IMR-90 (cell line): ENCODE data around the gene OR6X1. TPM values are rescaled to one million over a fixed set of nuclear protein-coding genes. Genes with fewer than 3 reads are reported as not detected.

Experiments used
- ATAC-seq: fragments of 200-7000 bp; cut with Tn5 transposase; 2 replicates; pipeline ENCODE4 v1.9.1; 2020; ENCODE audit warnings: low read depth, mild to moderate bottlenecking, moderate library complexity
- BruUV-seq: library from RNA; stranded (reverse); fragments of 400-500 nt; replicated peaks from 2 replicates; lab custom pipeline; 2021; lab: Mats Ljungman, UMichigan
- CTCF ChIA-PET: fragments of 300-600 bp; formaldehyde crosslinking; extraction: SDS; loops from one replicate; lab custom pipeline; 2021; ENCODE audit warnings: antibody characterized with exemption; lab: Yijun Ruan, JAX
- POLR2A ChIA-PET: fragments of 300-600 bp; sonication (Branson Sonifier 250); formaldehyde crosslinking; loops from one replicate; lab custom pipeline; 2022; ENCODE audit warnings: antibody characterized with exemption; ENCODE audit not compliant: unreplicated experiment; lab: Charles Lee
- DNase-seq: peaks from one replicate; pipeline ENCODE4 v3.0.0; 2013
- H2AFZ ChIP-seq: replicated peaks from 2 replicates; pipeline ENCODE3; 2013; ENCODE audit warnings: low read length, mild to moderate bottlenecking; ENCODE audit not compliant: poor library complexity
- H2AK5ac ChIP-seq: 2 replicates; pipeline ENCODE4 v1.6.1; 2013; ENCODE audit warnings: low read depth, low read length, inconsistent platforms
- H2AK9ac ChIP-seq: replicated peaks from 2 replicates; pipeline ENCODE3; 2013; ENCODE audit warnings: mild to moderate bottlenecking, low read depth, low read length, moderate library complexity; ENCODE audit not compliant: poor library complexity
- H2BK120ac ChIP-seq: 2 replicates; pipeline ENCODE4 v1.6.1; 2013; ENCODE audit warnings: low read depth, low read length, inconsistent platforms
- H2BK15ac ChIP-seq: 3 replicates; pipeline ENCODE4 v1.6.1; 2013; ENCODE audit warnings: low read depth, low read length, inconsistent platforms
- H2BK20ac ChIP-seq: 2 replicates; pipeline ENCODE4 v1.6.1; 2013; ENCODE audit warnings: low read depth, mild to moderate bottlenecking, inconsistent platforms, low read length, moderate library complexity
- H2BK5ac ChIP-seq: 2 replicates; pipeline ENCODE4 v1.6.1; 2013; ENCODE audit warnings: mild to moderate bottlenecking, low read depth, low read length, inconsistent platforms; ENCODE audit not compliant: poor library complexity, severe bottlenecking
- H3K14ac ChIP-seq: replicated peaks from 2 replicates; pipeline ENCODE4 v1.6.1; 2013; ENCODE audit warnings: low read depth, low read length, inconsistent platforms
- H3K18ac ChIP-seq: 2 replicates; pipeline ENCODE4 v1.6.1; 2013; ENCODE audit warnings: low read depth, low read length, control low read depth
- H3K23ac ChIP-seq: 2 replicates; pipeline ENCODE4 v1.6.1; 2013; ENCODE audit warnings: low read depth, low read length, inconsistent platforms
- H3K27ac ChIP-seq: 2 replicates; pipeline ENCODE4 v1.5.1; 2013; ENCODE audit warnings: mild to moderate bottlenecking, control low read depth, low read length; ENCODE audit not compliant: insufficient read depth
- H3K27me3 ChIP-seq: 2 replicates; pipeline ENCODE4 v1.6.1; 2013; ENCODE audit warnings: low read length; ENCODE audit not compliant: control insufficient read depth, insufficient read depth
- H3K36me3 ChIP-seq: 2 replicates; pipeline ENCODE4 v1.6.1; 2013; ENCODE audit warnings: low read length, mixed read lengths; ENCODE audit not compliant: control insufficient read depth, insufficient read depth
- H3K4ac ChIP-seq: 2 replicates; pipeline ENCODE4 v1.6.1; 2013; ENCODE audit warnings: low read depth, low read length, inconsistent platforms
- H3K4me1 ChIP-seq: 2 replicates; pipeline ENCODE4 v1.6.1; 2013; ENCODE audit warnings: low read length, mixed read lengths; ENCODE audit not compliant: control insufficient read depth, insufficient read depth
- H3K4me2 ChIP-seq: 2 replicates; pipeline ENCODE4 v1.6.1; 2013; ENCODE audit warnings: low read depth, mild to moderate bottlenecking, control low read depth, low read length, moderate library complexity
- H3K4me3 ChIP-seq: 2 replicates; pipeline ENCODE4 v1.5.1; 2013; ENCODE audit warnings: low read depth, mild to moderate bottlenecking, control low read depth, low read length, moderate library complexity; ENCODE audit not compliant: insufficient read depth
- H3K56ac ChIP-seq: 2 replicates; pipeline ENCODE4 v1.6.1; 2013; ENCODE audit warnings: low read length, inconsistent platforms; ENCODE audit not compliant: insufficient read depth; ENCODE audit errors: extremely low read depth
- H3K79me1 ChIP-seq, 2 experiments: 2 replicates each; pipeline ENCODE4 v1.6.1; 2013; ENCODE audit warnings: low read length in 2 of 2, inconsistent platforms in 1 of 2, low read depth in 1 of 2
- H3K9ac ChIP-seq: 2 replicates; pipeline ENCODE4 v1.6.1; 2013; ENCODE audit warnings: low read depth, low read length, control low read depth
- H3K9me1 ChIP-seq: 2 replicates; pipeline ENCODE4 v1.6.1; 2013; ENCODE audit warnings: low read length, inconsistent platforms; ENCODE audit not compliant: insufficient read depth
- H3K9me3 ChIP-seq: 2 replicates; pipeline ENCODE4 v1.6.1; 2013; ENCODE audit warnings: low read length; ENCODE audit not compliant: control insufficient read depth, insufficient read depth
- H4K20me1 ChIP-seq: 2 replicates; pipeline ENCODE4 v1.6.1; 2013; ENCODE audit warnings: low read length, inconsistent platforms; ENCODE audit not compliant: insufficient read depth
- H4K5ac ChIP-seq: 2 replicates; pipeline ENCODE4 v1.6.1; 2013; ENCODE audit warnings: mild to moderate bottlenecking, low read depth, low read length, control low read depth
- H4K8ac ChIP-seq, 2 experiments: 2 replicates each; pipeline ENCODE4 v1.6.1; 2013; ENCODE audit warnings: low read depth in 2 of 2, low read length in 2 of 2, control low read depth in 1 of 2, inconsistent platforms in 1 of 2
- H4K91ac ChIP-seq: 2 replicates; pipeline ENCODE4 v1.6.1; 2013; ENCODE audit warnings: low read depth, low read length, inconsistent platforms; ENCODE audit not compliant: insufficient read depth
- POLR2A ChIP-seq: IDR thresholded peaks from 2 replicates; pipeline ENCODE4 v1.6.1; 2012; ENCODE audit warnings: mild to moderate bottlenecking, low read depth, low read length
- WGBS, 2 experiments: methylation state at CpG; one replicate each; pipeline versions ENCODE4 v1.1.5 to v1.1.7; 2013; ENCODE audit warnings: missing lambda C conversion rate in 2 of 2; ENCODE audit not compliant: insufficient read length in 1 of 2; ENCODE audit errors: extremely low coverage in 2 of 2; 5-methylcytosine and 5-hydroxymethylcytosine counted together
- dilution Hi-C: fragments of 300-500 bp; cut with HindIII; formaldehyde crosslinking; loops from one replicate; pipeline ENCODE4 v1.14.3; 2018; ENCODE audit warnings: low sequenced_read_pairs; ENCODE audit not compliant: unreplicated experiment
- in situ Hi-C: fragments of 300-500 bp; cut with MboI; formaldehyde crosslinking; loops from 3 replicates; pipeline ENCODE4 v1.14.3; 2019; ENCODE audit warnings: low sequenced_read_pairs, inconsistent platforms, mixed read lengths
- intact Hi-C: fragments of 100-400 bp; cut with micrococcal nuclease; formaldehyde crosslinking; loops from 2 replicates; pipeline ENCODE4 v1.10.0; 2022
- polyA plus RNA-seq, 3 experiments: library from polyadenylated mRNA; depleted of rRNA; stranded (reverse); fragments of >200 nt; gene quantifications; 2 replicates each; pipeline ENCODE4 v1.2.3, GENCODE V29; 2012; ENCODE audit warnings: low replicate concordance in 1 of 3
- total RNA-seq: library from RNA; depleted of rRNA; stranded (reverse); fragments of >200 nt; gene quantifications from 2 replicates; pipeline ENCODE4 v1.2.3, GENCODE V29; 2012

Gene OR6X1
- total and polyA plus RNA-seq, 2 of the 4 experiments (the other 2 are of a cell fraction): not detected

DNA sequence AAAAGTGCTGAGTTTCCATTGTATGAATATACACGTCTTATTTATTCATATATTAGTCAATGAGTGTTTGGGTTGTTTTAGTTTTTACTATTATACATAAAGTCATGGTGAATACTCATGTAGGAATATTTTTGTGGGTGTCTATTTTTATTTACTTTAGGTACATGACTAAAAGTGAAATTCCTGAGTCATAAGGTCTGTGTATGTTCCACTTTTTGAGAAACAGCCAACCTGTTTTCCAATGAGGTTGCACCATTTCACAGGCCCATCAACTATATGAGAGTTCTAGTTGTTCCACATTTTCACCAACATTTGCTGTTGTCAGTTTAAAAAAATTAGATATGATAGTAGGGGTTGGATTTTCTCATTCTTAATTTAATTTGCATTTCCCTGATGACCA lies 6.6 kb upstream of the OR6X1 start:
- H3K27ac ChIP-seq: no peak overlapping the region
- H3K9me1 ChIP-seq: no peaks in the 10 kb centered on the region
- H3K23ac ChIP-seq: no peak overlapping the region
- DNase-seq (no peak), ATAC-seq (no peak)
- H2BK5ac ChIP-seq: no peak overlapping the region
- no peak overlapping the region for H3K4ac ChIP-seq
- no peaks in the 10 kb centered on the region for H4K20me1 ChIP-seq
- ChIA-PET CTCF (no interaction called here), POLR2A (no interaction called here)
- intact Hi-C loops: no loop called here
- H3K27me3 ChIP-seq: peaks cover 5% of the 10 kb centered on the region
- H2AFZ ChIP-seq: no peak overlapping the region
- no peak for TF ChIP-seq POLR2A
- H2AK9ac ChIP-seq: no peak overlapping the region
- H3K9ac ChIP-seq: no peak overlapping the region
- H4K5ac ChIP-seq: no peak overlapping the region
- H3K14ac ChIP-seq: no peak overlapping the region
- dilution Hi-C loops: no loop called here
- H3K18ac ChIP-seq: no peak overlapping the region
- no peak overlapping the region for H4K8ac ChIP-seq
- no peaks in the 10 kb centered on the region for H3K9me3 ChIP-seq
- H2BK20ac ChIP-seq: no peak overlapping the region
- H3K56ac ChIP-seq: no peak overlapping the region
- H3K4me1 ChIP-seq: no peaks in the 10 kb centered on the region
- no CpG with 5 or more reads among the region's 1 CpG for WGBS, 2 experiments
- no peak overlapping the region for H3K4me3 ChIP-seq
- no peak overlapping the region for H3K4me2 ChIP-seq
- H3K79me1 ChIP-seq: no peaks in the 10 kb centered on the region
- in situ Hi-C loops: no loop called here
- no peaks in the 10 kb centered on the region for H3K36me3 ChIP-seq
- no peak overlapping the region for H2BK120ac ChIP-seq
- H2AK5ac ChIP-seq: no peak overlapping the region
- H4K91ac ChIP-seq: no peak overlapping the region
- no TSS peak for BruUV-seq
- H2BK15ac ChIP-seq: no peak overlapping the region
